HG02973 (cell line): ENCODE measurements around the gene CNTN2.

Experiments used
- ATAC-seq: cut with Tn5 transposase; IDR thresholded peaks from one replicate; pipeline ENCODE4 v1.9.1; 2021; ENCODE audit warnings: moderate library complexity; ENCODE audit not compliant: unreplicated experiment

CNTN2 gene

DNA sequence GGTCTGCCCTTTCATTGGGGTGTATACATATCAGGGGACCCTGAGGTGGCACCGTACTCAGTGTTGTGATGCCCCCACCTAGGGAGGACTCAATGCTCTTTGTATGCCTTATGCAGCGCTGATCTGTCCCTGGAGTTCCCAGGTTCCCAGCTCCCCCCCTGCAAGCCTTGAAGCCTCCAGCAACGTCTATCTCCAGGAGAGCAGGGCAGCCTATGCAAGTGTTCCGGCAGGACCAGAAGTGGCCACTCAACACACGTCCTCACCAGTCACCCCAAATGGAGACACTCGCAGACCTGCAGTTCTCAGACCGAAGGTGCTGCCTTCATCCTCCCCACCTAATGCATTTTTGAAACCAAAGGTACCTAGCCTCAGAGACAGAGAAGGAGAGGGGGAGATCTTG is 25.2 kb upstream of the CNTN2 start:
- ATAC-seq = no peak

DNA sequence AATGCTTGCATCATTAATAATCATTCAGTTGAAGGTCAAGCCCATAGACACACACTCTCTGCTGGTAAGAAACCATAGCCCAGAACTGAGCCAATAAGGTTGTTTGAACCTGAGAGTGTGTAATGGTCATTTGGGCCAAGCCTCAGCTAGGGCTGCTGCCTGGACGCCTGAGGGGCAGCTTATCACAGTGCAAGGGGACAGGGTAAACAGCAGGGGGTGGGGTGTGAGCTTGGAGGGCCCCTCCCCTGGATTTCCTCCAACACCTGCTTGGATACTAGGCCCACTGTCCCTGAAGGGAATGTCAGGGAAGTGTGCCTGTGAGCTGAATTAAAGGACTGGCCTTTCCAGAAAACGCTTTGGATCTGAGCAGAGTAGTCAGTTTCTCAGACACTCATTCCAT is 24.6 kb upstream of the CNTN2 start:
- no peak for ATAC-seq

DNA sequence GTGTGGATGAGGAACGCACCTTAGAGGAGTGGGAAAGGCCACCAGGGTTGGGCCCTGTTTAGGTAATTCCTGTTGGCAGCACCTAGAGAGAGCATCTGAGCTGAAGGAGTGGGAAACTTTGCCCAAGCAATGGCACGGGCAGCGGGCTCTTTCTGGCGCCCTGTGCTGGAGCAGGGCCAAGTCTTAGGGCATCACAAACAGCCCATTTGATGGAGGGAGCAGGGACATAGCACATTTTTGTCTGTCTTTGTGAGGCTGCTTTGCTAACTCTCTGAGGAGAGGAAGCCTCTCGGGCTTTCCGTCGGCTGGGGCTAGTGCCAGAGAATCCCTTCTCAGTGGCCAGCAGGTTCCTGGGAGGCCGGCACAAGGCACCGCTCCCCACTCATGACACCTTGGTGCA is 22.5 kb upstream of the CNTN2 start:
- ATAC-seq = no peak

DNA sequence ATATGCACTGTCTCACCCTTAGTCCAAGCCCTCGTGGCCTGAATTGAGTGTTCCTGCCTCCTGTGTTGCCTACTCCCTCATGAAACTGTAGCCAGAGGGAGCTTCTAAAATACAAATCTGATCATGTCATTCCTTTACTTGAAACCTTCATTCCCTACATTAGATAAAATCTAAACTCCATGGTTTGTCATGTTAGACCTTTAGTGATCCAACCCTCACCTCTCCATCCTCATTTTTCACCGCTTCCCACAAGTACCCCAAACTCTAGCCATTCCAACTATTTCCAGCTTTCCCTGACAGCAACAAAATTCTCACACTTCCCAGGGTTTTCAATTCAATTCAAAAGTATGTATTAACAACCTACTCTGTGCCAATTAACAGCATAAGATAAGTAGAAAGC is 18.3 kb upstream of the CNTN2 start:
- ATAC-seq = no peak

DNA sequence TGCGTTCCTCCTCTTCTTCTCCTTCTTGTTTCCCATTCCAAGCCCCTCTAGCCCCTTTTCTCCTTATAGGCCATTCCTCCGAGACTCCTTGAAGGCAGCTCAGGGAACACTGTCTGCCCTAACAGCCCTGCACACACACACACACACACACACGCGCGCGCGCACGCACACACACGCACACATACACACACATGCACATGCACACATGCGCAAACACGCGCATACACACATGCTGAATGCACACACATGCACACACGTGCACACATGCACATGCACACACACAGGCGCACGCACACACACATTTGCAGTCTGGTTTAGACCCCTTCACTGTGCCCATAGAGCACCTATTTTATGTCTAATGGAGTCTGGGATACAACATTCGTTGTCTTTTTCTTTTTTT is 17.8 kb upstream of the CNTN2 start:
- no peak for ATAC-seq

DNA sequence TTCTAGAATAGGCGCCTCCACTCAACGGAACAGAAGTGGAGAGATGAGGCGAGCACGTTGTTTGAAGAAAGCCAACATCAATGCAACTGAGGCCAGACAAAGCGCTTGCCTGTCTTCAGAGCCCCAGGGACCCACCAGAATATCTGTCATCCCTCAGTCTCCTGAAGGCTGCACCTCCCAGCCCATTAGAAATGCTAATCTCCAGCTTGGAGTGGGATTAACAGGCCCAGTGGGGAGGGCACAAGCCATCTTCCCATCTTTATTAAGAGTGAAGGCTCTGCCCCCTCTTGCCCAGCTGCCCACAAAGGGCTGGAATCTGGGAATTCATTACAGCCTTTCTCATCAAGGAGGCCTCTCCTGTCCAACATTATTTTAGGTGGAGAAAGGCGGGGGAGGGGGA is 16.8 kb upstream of the CNTN2 start:
- ATAC-seq = no peak

DNA sequence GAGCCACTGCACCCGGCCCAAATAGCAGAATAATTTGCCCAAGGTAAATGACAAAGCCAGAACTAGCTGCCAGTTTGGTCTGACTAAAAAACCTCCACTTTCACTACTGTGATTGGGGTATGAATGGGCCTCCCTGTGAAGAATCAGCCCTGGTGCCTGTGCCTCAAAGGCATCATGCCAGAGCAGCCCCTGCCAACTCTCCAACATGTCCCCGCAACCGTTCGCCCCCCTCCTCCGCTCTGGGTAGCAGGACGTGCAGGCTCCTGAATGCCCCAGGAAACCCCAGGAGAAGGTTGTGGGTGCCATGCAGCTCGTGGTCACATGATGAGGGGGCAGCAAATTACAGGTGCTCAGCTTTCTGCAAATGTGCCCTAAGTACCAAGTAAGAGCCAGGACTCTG is 14.6 kb upstream of the CNTN2 start:
- no peak for ATAC-seq

DNA sequence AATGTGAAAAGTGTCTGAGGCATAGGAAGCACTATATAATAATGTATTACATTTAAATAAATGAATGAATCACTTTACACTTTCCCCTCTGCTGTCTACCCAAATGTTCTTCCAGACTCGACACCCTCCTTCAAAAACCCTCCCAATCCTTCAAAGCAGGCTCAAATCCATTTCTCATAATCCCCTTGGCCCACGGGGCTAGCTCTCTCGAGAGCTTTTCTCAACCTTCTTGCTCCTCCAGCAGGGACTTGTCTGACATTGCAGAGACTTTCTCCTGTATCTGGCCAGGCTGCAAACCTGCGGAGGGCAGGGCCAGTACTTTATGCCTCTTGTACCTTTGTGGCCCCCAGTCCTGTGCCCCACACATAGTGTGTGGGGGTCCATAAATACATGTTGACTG is 14.1 kb upstream of the CNTN2 start:
- no peak for ATAC-seq

DNA sequence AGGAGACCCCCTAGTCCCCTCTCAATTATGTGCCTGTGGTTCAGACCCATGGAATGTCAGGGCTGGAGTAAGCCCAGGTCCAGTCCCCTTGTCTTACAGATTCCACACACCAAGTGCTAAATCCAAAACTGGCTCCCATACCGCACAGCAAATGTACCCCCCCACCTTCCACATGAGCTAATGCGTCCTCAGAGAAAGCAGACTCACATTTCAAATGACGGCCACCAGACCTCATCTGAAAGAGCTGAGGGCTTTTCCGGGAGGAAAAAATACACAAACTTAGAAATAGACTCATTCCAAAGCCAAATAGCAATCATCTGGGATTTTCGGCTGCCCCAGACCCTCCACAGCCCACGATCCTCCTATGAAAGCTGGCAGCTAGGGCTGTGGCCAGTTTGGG is 12.8 kb upstream of the CNTN2 start:
- no peak for ATAC-seq

DNA sequence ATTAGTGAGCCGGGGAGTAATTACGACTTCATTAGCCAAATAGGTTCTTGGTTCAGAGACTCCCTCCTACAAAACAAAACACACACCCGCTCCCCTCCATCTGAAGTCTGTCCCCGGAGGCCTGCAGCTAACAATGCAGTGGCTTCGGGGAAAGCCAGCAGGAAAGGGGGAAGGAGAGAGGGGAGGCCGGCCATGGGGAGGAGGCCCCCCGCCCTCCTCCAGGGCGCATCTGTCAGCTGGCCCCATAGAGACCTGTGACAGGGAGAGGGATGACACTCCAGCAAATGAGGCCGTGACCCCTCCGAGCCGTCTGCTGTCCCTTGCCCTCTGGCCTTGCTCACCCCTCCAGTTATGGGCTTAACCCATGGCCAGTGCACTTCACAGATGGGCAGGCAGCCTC is 12.1 kb upstream of the CNTN2 start:
- ATAC-seq = no peak

DNA sequence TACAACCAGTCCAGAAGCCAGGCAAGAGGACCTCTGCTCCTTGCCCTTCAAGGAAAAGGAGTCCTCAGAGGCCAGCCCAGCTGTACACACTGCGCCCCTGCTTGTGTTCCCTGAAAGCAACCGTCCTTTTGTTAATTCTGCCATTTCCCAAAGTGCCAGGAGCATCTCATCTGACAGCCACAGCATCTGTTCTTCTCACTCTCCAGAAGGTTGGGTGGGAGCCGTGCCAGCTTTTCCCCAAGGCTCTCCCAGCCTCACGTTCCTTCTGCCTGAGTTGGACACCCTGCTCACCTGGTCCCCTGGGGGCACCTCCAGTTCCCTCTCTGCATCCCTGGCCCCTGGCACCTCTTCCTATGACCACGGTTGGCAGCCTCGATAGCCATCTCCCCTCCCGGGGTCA is 10.5 kb upstream of the CNTN2 start:
- no peak for ATAC-seq

DNA sequence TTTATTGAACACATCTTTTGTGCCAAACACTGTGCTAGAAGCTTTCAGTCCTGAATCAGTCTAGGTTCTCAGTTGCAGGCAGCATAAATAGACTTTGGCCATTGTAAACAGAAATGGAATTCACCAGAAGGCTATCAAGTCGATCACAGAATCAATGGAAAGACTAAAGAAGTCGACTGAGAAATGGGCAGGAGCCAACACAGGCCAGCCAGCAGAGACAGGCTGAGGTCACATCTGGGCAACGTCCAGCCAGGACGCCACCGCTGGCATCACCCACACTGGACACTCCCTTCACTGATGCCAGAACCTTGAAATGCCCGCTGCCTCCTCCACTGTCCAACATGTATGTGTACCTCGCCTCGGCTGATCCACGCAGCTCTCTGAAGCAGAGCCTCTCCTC is 5.5 kb upstream of the CNTN2 start:
- ATAC-seq = no peak

DNA sequence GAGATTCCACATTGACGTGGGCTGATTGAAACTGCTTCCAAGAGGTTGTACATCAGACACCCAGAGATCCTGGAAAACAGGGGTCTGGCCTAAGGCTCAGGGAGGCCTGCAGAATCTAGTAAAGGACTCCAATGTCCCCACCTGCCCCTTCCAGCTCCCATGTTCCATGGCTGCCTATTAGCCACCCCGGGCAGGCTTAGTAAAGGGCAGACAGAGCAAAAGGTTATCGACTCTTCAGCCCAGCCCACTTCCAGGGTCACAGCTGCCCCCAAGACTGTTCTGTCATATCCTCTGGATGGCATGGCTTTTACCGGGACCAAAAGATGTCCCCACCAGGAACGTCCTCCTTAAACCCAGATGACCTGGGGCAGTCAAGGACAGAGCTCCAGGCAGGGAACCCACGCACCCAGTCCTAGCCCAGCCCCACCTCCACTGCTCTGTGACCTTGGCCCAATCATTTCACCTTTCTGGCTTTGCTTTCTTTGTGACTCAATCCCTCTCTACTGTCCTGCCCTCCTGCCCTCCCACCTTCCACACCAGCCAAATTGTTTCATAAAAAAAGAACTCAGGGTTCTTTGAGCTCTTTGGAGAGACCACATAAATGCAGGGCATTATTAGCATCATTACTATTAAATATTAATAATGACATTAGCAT is 4.8 kb upstream of the CNTN2 start:
- no peak for ATAC-seq

DNA sequence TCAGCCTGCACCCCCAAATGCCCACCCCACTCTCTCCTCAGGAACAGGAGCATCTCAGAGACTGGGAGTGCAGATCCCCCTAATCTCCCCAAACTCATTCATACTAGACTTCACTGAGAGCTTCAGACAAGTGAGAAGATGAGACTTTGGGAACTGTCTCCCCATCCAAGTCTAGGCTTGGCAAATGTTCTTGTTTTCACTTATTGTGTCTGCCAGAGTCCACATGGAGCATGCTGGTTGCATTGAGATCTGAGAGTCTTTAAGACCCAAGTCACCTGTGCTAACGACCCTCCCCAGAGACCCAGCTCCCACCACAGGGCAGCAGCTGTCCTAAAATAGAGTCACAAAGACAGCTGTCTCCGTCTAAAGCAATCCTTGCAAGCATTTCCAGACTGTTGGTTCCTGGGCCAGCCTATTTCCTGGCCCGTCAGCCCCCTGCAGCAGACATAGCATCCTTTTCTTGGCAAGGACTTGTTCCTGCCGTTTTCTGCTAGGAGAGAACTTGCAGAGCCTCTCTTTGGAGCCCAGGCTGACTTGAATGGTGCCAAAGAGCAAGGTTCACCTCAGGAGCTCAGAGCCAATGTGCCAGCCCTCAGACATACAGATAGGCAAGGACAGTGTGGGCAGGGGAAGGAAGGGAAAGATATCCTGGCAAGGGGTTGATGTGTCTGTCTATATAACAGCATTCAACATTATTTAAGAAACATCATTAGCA is 1.9 kb upstream of the CNTN2 start:
- ATAC-seq = no peak

DNA sequence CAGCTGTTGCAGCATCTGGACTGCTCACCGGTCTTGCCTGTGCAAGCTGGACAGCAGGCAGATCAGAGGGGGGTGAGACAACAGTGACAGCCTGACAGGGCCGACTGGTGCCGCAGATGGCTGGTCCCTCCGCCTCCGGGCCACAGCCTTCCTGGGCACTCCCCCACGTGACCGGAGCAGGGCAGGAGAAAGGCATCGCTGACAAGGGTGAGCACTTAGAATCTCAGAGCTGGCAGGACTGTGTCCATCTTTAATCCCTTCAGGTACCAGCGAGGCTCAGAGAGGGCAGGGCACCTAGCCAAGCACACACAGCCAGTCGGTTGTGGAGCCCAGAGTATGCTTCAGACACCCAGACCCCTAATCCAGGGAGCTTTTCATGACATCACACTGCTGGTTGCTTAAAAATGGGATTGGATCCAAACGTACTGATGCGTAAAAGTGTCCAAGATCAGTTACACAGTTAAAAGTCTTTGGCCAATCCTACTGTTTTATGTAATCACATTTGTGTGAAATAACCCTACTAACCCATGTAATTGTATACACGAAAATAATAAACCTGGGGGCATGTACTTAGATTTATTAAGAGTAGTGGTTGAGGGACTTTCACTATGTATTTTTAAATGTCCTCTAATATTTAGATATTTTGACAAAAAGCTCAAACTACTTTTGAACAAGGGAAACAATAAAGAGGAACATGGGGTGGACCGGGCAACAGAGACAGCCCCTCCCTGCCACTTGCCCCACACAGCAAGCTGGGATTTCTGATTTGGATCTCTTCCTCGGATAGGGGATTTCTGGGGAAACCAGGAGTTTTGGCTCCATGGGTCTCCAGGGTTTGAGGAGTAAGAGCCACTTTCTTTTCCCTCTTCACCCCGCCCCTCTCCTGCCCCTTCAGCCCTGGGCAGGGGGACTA is 758 bp upstream of the CNTN2 start:
- ATAC-seq = no peak

DNA sequence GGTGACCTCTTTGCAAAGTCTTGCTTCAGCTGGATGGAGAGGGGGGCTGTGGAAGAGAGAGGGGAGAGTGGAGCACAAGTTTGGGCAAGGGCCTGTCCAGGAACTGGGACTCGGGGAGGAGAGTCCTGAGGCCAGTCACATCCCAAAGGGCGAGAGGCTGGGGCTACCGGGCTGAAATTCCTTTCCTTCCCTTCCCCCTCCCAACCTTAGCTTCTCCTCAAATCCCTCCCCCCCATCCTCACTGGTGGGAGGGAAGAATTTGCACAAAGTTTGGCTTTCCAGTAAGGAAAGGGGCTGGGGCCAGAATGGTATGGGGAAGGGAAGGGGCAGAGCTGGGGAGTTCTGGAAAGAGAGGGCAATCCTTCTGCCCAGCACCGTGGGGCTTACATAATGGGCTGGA is 854 bp downstream of the CNTN2 start:
- no peak for ATAC-seq

DNA sequence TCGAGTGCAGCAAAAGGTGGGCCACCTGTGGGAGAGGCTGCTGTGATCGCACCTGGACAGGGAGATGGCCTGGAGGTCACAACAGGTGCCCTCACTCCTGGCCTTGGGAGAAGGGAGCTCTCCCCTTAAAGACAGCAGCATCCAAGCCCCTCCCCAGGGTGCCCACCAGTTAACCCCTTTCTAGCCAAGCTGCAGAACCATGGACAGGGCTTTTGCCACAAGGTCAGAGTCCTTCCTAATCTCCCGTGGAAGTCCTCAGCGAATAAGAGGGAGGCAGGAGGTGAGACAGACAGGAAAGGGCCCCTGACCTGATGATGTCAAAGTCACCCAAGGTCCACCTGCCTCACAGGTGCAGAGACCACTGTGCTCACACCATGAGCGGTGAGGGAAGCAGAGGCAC is 1.7 kb downstream of the CNTN2 start:
- ATAC-seq = no peak

DNA sequence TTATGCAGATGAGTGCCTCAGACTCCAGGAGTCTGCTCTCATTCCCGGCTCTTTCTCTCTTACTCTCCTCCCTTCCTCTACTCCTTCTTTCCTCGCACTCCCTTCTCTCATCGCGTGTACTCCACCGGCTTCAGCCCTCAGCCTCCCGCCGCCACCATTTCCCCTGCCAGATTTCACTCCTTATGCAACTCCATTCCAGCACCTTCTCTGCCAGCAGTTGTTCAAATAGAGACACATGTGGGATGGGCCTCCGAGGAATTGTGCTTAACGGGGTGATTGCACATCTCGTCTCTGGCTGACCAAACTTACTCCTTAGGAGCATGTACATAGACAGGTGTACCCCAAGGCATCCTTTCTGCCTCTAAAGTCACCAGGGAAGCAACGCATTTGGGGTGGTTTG is 2.1 kb downstream of the CNTN2 start:
- ATAC-seq = no peak

DNA sequence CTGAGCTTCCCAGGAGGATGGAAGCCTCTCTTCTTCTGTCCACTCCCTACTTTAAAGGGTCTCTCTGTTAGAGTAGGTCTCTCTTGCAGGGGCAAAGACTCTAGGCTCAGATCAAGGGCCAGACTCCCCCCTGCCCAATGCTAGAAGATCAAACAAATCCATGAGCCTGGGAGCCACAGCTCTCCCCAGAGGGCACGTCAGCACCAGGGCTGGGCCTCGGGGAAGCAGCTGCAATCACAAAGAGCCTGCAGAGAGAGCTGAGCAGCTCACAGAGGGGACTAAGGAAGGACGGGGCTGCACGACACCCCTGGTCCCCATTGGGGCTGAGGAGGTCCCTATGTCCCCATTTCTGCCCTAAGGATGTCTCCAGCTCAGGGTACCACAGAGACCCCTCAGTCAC is 3.9 kb downstream of the CNTN2 start:
- no peak for ATAC-seq

DNA sequence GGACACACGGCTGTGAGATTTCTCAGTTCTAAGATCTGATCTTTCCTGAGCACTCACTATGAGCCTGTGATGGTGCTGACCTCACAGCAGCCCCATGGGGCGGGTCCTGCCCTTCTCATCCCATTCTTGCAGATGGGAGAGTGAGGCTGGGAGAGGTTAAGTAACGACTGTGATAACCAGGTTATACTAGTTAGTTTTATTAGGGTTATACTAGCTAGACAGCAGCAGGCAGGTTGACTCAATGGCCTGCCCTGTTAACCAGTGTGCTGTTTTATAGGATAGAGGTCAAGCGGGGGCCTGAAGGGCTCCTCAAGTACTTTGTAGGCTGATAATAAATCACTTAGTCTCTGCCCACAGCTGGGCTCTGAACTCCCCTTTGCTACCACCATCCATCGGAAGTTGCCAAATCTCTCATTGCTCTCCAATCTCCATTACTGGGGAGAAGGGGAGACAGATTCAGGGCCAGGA is 4.8 kb downstream of the CNTN2 start:
- no peak for ATAC-seq

DNA sequence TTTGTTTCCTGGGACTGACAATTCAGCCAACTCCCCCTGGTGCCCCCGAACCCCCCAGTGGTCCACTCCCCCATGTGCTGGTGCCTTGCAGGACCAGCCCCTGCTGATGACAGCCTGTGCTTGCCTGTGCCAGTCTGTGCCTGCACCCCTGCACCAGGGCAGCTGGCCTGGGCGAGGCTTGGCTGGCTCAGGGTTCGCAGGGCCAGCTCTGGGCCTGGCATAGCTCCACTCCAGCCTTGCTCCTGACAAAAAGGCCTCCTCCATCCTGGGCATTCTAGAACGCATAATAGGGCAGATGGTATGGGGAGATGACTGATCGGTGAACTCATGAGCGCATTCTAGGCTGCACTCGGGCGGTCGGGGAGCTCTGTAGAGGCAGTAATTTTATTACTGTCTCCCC is 5.4 kb downstream of the CNTN2 start:
- no peak for ATAC-seq

DNA sequence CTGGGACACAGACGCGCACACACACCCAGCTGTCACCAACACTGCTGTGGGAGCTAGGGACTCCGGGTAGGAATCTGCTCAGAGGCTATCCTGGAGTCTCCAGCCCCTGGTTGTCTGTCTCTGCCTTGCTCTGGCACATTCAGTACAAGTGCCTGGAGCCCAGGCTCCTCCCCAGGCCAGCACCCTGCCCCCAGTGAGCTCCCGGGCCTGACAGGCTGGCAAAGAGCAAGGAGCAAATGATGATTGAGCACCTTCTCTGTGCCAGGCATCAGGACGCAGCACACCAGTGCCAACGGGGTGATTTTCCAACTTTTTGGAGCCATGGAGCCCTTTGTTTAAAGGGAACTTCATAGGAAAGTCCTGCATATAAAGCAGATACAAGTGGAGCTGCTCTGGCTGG is 6.5 kb downstream of the CNTN2 start:
- ATAC-seq = no peak
